GM12878 (cell line): ENCODE measurements around the gene MAP2K2. TPM values are rescaled to one million over a fixed set of nuclear protein-coding genes. Genes with fewer than 3 reads are reported as not detected.
"Not testable (repeated sequence)": the region's sequence is repeated elsewhere in the genome, so short reads cannot be mapped to it uniquely, and the experiment has no call there.

Experiments used
- ATAC-seq: fragments of 200-7000 bp; cut with Tn5 transposase; 3 replicates; pipeline ENCODE4 v1.9.1; 2020; ENCODE audit warnings: mild to moderate bottlenecking, moderate library complexity
- BruUV-seq: library from RNA; stranded (reverse); fragments of 400-500 nt; replicated peaks from 2 replicates; lab custom pipeline; 2021; lab: Mats Ljungman, UMichigan
- CTCF ChIA-PET: fragments of 300-600 bp; sonication (Branson Sonifier 250); formaldehyde crosslinking; extraction: SDS; loops from one replicate; lab custom pipeline; 2021; ENCODE audit warnings: inconsistent platforms; lab: Yijun Ruan, JAX
- POLR2A ChIA-PET: fragments of 350-600 bp; formaldehyde crosslinking; extraction: SDS; loops from one replicate; lab custom pipeline; 2021; ENCODE audit warnings: inconsistent platforms; lab: Charles Lee
- RAD21 ChIA-PET: fragments of 300-600 bp; sonication (Branson Sonifier 250); formaldehyde crosslinking; loops from one replicate; lab custom pipeline; 2023; ENCODE audit warnings: antibody characterized with exemption; ENCODE audit not compliant: unreplicated experiment; lab: Charles Lee
- SMC1A ChIA-PET: fragments of 300-600 bp; sonication (Branson Sonifier 250); formaldehyde crosslinking; loops from one replicate; lab custom pipeline; 2023; ENCODE audit not compliant: unreplicated experiment, uncharacterized antibody; lab: Charles Lee
- DNase-seq: peaks from one replicate; pipeline ENCODE4 v3.0.0-alpha.2; 2011; ENCODE audit warnings: low read depth, low spot score
- FAIRE-seq: peaks from 3 replicates; lab custom pipeline; 2011; peaks lifted over from hg19 to GRCh38; lab: Jason Lieb, UNC
- H2AFZ ChIP-seq: 2 replicates; pipeline ENCODE4 v1.6.0; 2011; ENCODE audit warnings: low read depth, low read length, control low read depth; ENCODE audit not compliant: control insufficient read depth
- H3K27ac ChIP-seq: 2 replicates; pipeline ENCODE4 v1.5.1; 2011; ENCODE audit warnings: control low read depth; ENCODE audit not compliant: control insufficient read depth, insufficient read depth
- H3K27me3 ChIP-seq, 2 experiments: replicated peaks in 1 of 2; 2 replicates each; pipeline versions ENCODE4 v1.6.0 to v1.6.1; 2011; ENCODE audit warnings: low read length in 1 of 2; ENCODE audit not compliant: control insufficient read depth in 2 of 2, insufficient read depth in 2 of 2
- H3K36me3 ChIP-seq, 2 experiments: 2 replicates each; pipeline ENCODE4 v1.5.1; 2011; ENCODE audit warnings: low read length in 1 of 2; ENCODE audit not compliant: control insufficient read depth in 2 of 2, insufficient read depth in 2 of 2
- H3K4me1 ChIP-seq: 2 replicates; pipeline ENCODE4 v1.6.1; 2011; ENCODE audit warnings: mild to moderate bottlenecking, low read length, moderate library complexity, mixed read lengths; ENCODE audit not compliant: control insufficient read depth, insufficient read depth
- H3K4me2 ChIP-seq: 2 replicates; pipeline ENCODE4 v1.6.0; 2011; ENCODE audit warnings: control low read depth; ENCODE audit not compliant: control insufficient read depth, insufficient read depth
- H3K4me3 ChIP-seq: fragments of 200-600 bp; sonication (generic); 2 replicates; pipeline ENCODE4 v1.5.1; 2016
- H3K79me2 ChIP-seq: 2 replicates; pipeline ENCODE4 v1.6.0; 2011; ENCODE audit warnings: low read length; ENCODE audit not compliant: control insufficient read depth, insufficient read depth
- H3K9ac ChIP-seq: 2 replicates; pipeline ENCODE4 v1.8.0; 2011; ENCODE audit warnings: low read length, control low read depth, mixed read lengths; ENCODE audit not compliant: control insufficient read depth, insufficient read depth
- H3K9me3 ChIP-seq: replicated peaks from 3 replicates; pipeline ENCODE4 v1.5.1; 2011; ENCODE audit warnings: mild to moderate bottlenecking, low read length; ENCODE audit not compliant: control insufficient read depth, insufficient read depth
- H4K20me1 ChIP-seq: 2 replicates; pipeline ENCODE4 v1.6.0; 2011; ENCODE audit not compliant: control insufficient read depth, insufficient read depth
- CHD1 ChIP-seq: IDR thresholded peaks from 2 replicates; pipeline ENCODE4 v1.6.1; 2012; ENCODE audit warnings: low read depth, low read length, improper control_type of control experiment
- EP300 ChIP-seq, 2 experiments: fragments of 150-350 bp in 1 of 2; IDR thresholded peaks; 2 replicates each; pipeline ENCODE4 v1.6.1; 2011 to 2012; ENCODE audit warnings: low read depth in 2 of 2, low read length in 2 of 2, borderline replicate concordance in 1 of 2, improper control_type of control experiment in 1 of 2, inconsistent platforms in 1 of 2; ENCODE audit not compliant: control insufficient read depth in 1 of 2
- FOS ChIP-seq: IDR thresholded peaks from 3 replicates; pipeline ENCODE4 v1.6.1; 2011; ENCODE audit warnings: borderline replicate concordance; ENCODE audit not compliant: insufficient read length; ENCODE audit errors: extremely low read depth
- HCFC1 ChIP-seq: fragments of 150-350 bp; IDR thresholded peaks from 2 replicates; pipeline ENCODE4 v1.6.1; 2014; ENCODE audit warnings: low read length
- NBN ChIP-seq: fragments of 450-650 bp; IDR thresholded peaks from 2 replicates; pipeline ENCODE4 v1.6.1; 2016
- ZNF622 ChIP-seq: fragments of 450-650 bp; IDR thresholded peaks from 2 replicates; pipeline ENCODE4 v1.6.1; 2017; ENCODE audit warnings: mild to moderate bottlenecking, inconsistent platforms
- ZZZ3 ChIP-seq: IDR thresholded peaks from 2 replicates; pipeline ENCODE4 v1.6.1; 2011; ENCODE audit warnings: low read depth; ENCODE audit not compliant: control insufficient read depth, insufficient read length
- WGBS: methylation state at CpG from one replicate; pipeline ENCODE4 v1.1.6; 2016; ENCODE audit warnings: low lambda C conversion rate; ENCODE audit not compliant: insufficient replicate concordance, insufficient coverage; ENCODE audit errors: missing lambda C conversion rate; 5-methylcytosine and 5-hydroxymethylcytosine counted together
- in situ Hi-C: fragments of 300-500 bp; cut with MboI; formaldehyde crosslinking; loops from 9 replicates; pipeline ENCODE4 v1.14.3; 2018; ENCODE audit warnings: mixed read lengths
- intact Hi-C: fragments of 100-400 bp; cut with micrococcal nuclease; formaldehyde crosslinking; loops from one replicate; pipeline ENCODE4 v1.14.2; 2022; ENCODE audit not compliant: unreplicated experiment
- polyA plus RNA-seq, 11 experiments: library from polyadenylated mRNA; depleted of rRNA in 4 of 11; unstranded in 6 of 11; stranded (reverse) in 5 of 11; fragments of >200 nt; fragmentation: Nextera tagmentation in 4 of 11; fragmentation: Illumina TruSeq in 1 of 11; extraction: Ambion mirVana in 4 of 11; extraction: Trizol in 1 of 11; gene quantifications; 1 replicate in 1 of 11; 2 replicates in 10 of 11; pipeline versions ENCODE4 v1.2.1 to v1.2.3, GENCODE V29; 2011 to 2016; ENCODE audit warnings: inconsistent platforms in 2 of 11, missing spikeins in 2 of 11, low read depth in 1 of 11
- total RNA-seq, 4 experiments: library from RNA; depleted of rRNA in 3 of 4; stranded (reverse); fragments of >200 nt in 3 of 4; fragmentation: Illumina TruSeq in 1 of 4; extraction: Trizol in 1 of 4; gene quantifications; 2 replicates each; pipeline versions ENCODE4 v1.2.1 to v1.2.3, GENCODE V29; 2013 to 2021
- TF ChIP-seq, protein P1 (sequence below): fragments of 150-350 bp; IDR thresholded peaks from 2 replicates; pipeline ENCODE4 v1.6.1; 2016; ENCODE audit warnings: low read depth, low read length

MAP2K2 gene
- total and polyA plus RNA-seq, 10 of the 15 experiments (the other 5 are each of a cell fraction or from before 2014, with no cell fraction given), result 1.00 to 210 (median 53.5) TPM

DNA sequence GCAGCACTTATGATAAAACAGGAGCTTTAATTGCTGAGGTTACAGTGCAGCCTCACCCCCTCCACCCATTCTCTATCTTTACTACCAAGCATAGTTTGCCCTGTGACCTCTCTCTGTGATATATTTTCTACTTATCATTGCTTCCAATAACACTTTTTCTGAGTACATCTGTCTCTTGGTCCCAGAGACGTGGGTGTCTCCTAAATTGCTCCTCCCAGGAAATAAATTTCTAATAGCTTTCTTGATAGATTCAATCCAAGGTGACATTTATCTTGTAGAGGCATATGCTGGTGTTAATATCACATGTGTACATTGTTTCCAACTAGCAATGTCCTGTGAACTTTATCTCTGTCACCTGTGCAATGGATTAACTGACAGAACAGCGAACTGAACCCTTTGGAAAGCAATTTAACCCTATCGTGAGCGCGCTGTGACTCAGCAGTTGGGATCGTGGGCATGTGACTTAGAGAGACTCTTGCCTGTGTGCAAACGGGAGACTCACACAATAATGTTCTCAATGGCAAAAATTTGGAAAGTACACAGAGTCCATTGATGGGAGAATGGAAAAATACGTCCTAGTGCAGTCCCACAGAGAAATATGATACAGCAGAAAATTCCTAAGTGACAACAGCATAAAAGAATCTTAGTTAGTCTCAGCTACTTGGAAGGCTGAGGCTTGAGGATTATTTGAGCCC is 7.0 kb upstream of the MAP2K2 start:
- H2AFZ ChIP-seq, result no peak overlapping the region
- RAD21 ChIA-PET, result no interaction called here
- FAIRE-seq, result no peak
- H3K9ac ChIP-seq, result no peak overlapping the region
- no peak overlapping the region for H3K27ac ChIP-seq
- H3K4me1 ChIP-seq, result no peaks in the 10 kb centered on the region
- H3K27me3 ChIP-seq, result no peaks in the 10 kb centered on the region
- 55% methylated on average over 8 of the region's 8 CpGs for WGBS
- BruUV-seq, result no TSS peak
- H3K4me3 ChIP-seq, result no peak overlapping the region
- H4K20me1 ChIP-seq, result no peaks in the 10 kb centered on the region
- no peak overlapping the region for H3K4me2 ChIP-seq
- no peak for TF ChIP-seq ZNF622
- no peak for TF ChIP-seq NBN
- TF ChIP-seq, protein P1, sequence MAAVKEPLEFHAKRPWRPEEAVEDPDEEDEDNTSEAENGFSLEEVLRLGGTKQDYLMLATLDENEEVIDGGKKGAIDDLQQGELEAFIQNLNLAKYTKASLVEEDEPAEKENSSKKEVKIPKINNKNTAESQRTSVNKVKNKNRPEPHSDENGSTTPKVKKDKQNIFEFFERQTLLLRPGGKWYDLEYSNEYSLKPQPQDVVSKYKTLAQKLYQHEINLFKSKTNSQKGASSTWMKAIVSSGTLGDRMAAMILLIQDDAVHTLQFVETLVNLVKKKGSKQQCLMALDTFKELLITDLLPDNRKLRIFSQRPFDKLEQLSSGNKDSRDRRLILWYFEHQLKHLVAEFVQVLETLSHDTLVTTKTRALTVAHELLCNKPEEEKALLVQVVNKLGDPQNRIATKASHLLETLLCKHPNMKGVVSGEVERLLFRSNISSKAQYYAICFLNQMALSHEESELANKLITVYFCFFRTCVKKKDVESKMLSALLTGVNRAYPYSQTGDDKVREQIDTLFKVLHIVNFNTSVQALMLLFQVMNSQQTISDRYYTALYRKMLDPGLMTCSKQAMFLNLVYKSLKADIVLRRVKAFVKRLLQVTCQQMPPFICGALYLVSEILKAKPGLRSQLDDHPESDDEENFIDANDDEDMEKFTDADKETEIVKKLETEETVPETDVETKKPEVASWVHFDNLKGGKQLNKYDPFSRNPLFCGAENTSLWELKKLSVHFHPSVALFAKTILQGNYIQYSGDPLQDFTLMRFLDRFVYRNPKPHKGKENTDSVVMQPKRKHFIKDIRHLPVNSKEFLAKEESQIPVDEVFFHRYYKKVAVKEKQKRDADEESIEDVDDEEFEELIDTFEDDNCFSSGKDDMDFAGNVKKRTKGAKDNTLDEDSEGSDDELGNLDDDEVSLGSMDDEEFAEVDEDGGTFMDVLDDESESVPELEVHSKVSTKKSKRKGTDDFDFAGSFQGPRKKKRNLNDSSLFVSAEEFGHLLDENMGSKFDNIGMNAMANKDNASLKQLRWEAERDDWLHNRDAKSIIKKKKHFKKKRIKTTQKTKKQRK, result no peak
- no peak for TF ChIP-seq EP300 (IDR thresholded peaks at IDR 0.05; ENCODE audit: borderline replicate concordance in 1 of 2, control insufficient read depth in 1 of 2, low read depth in 2 of 2, low read length in 2 of 2)
- no peak for TF ChIP-seq CHD1
- no peak for TF ChIP-seq ZZZ3
- no peak for TF ChIP-seq FOS
- TF ChIP-seq HCFC1, result no peak
- no peaks in the 10 kb centered on the region for H3K36me3 ChIP-seq
- POLR2A ChIA-PET, result interaction anchor here (0.5 to 0.7 kb wide), 2 partner anchors 15 to 143 kb away, joined by 4 to 7 read pairs; no protein-coding TSS in a partner anchor
- SMC1A ChIA-PET, result no interaction called here
- no peaks in the 10 kb centered on the region for H3K79me2 ChIP-seq
- intact Hi-C loops, result no loop called here
- no peaks in the 10 kb centered on the region for H3K9me3 ChIP-seq
- no peak for ATAC-seq
- CTCF ChIA-PET, result interaction anchor here (1.0 to 4.2 kb wide), 3 partner anchors 9 to 27 kb away, joined by 3 to 28 read pairs (median 3); no protein-coding TSS in a partner anchor
- in situ Hi-C loops, result no loop called here
- DNase-seq, result no peak

DNA sequence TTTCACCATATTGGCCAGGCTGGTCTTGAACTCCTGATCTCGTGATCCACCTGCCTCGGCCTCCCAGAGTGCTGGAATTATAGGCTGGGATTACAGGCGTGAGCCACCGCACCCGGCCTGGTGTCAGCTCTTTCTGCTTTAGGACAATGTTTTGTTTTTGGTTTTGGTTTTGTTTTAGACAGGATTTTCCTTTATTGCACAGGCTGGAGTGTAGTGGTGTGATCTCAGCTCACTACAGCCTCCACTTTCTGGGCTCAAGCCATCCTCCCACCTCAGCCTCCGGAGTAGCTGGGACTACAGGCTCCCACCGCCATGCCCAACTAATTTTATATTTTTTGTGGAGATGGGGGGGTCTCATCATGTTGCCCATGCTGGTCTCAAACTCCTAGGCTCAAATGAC is 5.1 kb upstream of the MAP2K2 start:
- SMC1A ChIA-PET, H3K36me3 ChIP-seq, H3K9me3 ChIP-seq, H3K4me2 ChIP-seq, ATAC-seq, H2AFZ ChIP-seq, H3K27ac ChIP-seq, H3K4me3 ChIP-seq, H3K79me2 ChIP-seq, H3K9ac ChIP-seq, H3K27me3 ChIP-seq, intact Hi-C loops, H4K20me1 ChIP-seq, BruUV-seq, H3K4me1 ChIP-seq, DNase-seq, in situ Hi-C loops, FAIRE-seq: not testable (repeated sequence)
- RAD21 ChIA-PET, result interaction anchor here (1.1 kb wide), 1 partner anchor 11 kb away, joined by 3 read pairs; no protein-coding TSS in a partner anchor
- POLR2A ChIA-PET, result interaction anchor here (0.7 kb wide), 1 partner anchor 69 kb away, joined by 3 read pairs; no protein-coding TSS in a partner anchor
- 79% methylated on average over 7 of the region's 7 CpGs for WGBS
- CTCF ChIA-PET, result interaction anchor here (4.2 kb wide), 1 partner anchor 11 kb away, joined by 28 read pairs; no protein-coding TSS in a partner anchor
